Mesendoderm (in vitro differentiated cells): ENCODE results near the gene KDM6B.

Source experiments
- DNase-seq: peaks from one replicate; pipeline ENCODE4 v3.0.0; 2013
- H2AK5ac ChIP-seq: 2 replicates; pipeline ENCODE4 v1.6.1; 2013; ENCODE audit warnings: low read length, inconsistent platforms
- H2BK120ac ChIP-seq: 2 replicates; pipeline ENCODE4 v1.6.1; 2013; ENCODE audit warnings: low read depth, mild to moderate bottlenecking, low read length, moderate library complexity, mixed read lengths
- H2BK15ac ChIP-seq: replicated peaks from 2 replicates; pipeline ENCODE4 v1.6.1; 2013; ENCODE audit warnings: low read depth, mild to moderate bottlenecking, moderate library complexity
- H2BK5ac ChIP-seq: 2 replicates; pipeline ENCODE4 v1.6.1; 2013; ENCODE audit warnings: low read length, inconsistent platforms
- H3K18ac ChIP-seq: 2 replicates; pipeline ENCODE4 v1.6.1; 2013; ENCODE audit warnings: mild to moderate bottlenecking, low read length, mixed read lengths
- H3K23ac ChIP-seq: one replicate; pipeline ENCODE4 v1.6.1; 2013; ENCODE audit warnings: low read length
- H3K27ac ChIP-seq: 2 replicates; pipeline ENCODE4 v1.5.1; 2013; ENCODE audit warnings: low read depth, mild to moderate bottlenecking, inconsistent platforms, low read length, moderate library complexity
- H3K27me3 ChIP-seq: 2 replicates; pipeline ENCODE4 v1.6.1; 2013; ENCODE audit warnings: low read length, control low read depth, mild to moderate bottlenecking, inconsistent platforms; ENCODE audit not compliant: insufficient read depth, poor library complexity
- H3K36me3 ChIP-seq: 2 replicates; pipeline ENCODE4 v1.6.1; 2013; ENCODE audit warnings: low read length, inconsistent platforms; ENCODE audit not compliant: control insufficient read depth, insufficient read depth
- H3K4ac ChIP-seq: one replicate; pipeline ENCODE4 v1.6.1; 2013; ENCODE audit warnings: low read depth, mild to moderate bottlenecking, low read length, moderate library complexity
- H3K4me1 ChIP-seq: 2 replicates; pipeline ENCODE4 v1.6.1; 2013; ENCODE audit warnings: low read depth, low read length, inconsistent platforms; ENCODE audit not compliant: control insufficient read depth
- H3K4me2 ChIP-seq: 2 replicates; pipeline ENCODE4 v1.6.1; 2013; ENCODE audit warnings: low read length
- H3K4me3 ChIP-seq: 2 replicates; pipeline ENCODE4 v1.5.1; 2013; ENCODE audit warnings: mild to moderate bottlenecking, low read length
- H3K56ac ChIP-seq: one replicate; pipeline ENCODE4 v1.6.1; 2013; ENCODE audit warnings: low read length
- H3K79me1 ChIP-seq: 2 replicates; pipeline ENCODE4 v1.6.1; 2013; ENCODE audit warnings: low read length, inconsistent platforms
- H3K79me2 ChIP-seq: 2 replicates; pipeline ENCODE4 v1.6.1; 2013; ENCODE audit warnings: mild to moderate bottlenecking, low read length; ENCODE audit not compliant: control insufficient read depth, insufficient read depth
- H3K9ac ChIP-seq: 2 replicates; pipeline ENCODE4 v1.6.1; 2013; ENCODE audit warnings: low read length, inconsistent platforms
- H4K5ac ChIP-seq: one replicate; pipeline ENCODE4 v1.6.1; 2013; ENCODE audit warnings: low read length
- H4K8ac ChIP-seq: one replicate; pipeline ENCODE4 v1.6.1; 2013; ENCODE audit warnings: low read depth, mild to moderate bottlenecking, control low read depth, low read length, moderate library complexity
- WGBS: extraction: QIAGEN DNeasy Blood & Tissue Kit; methylation state at CpG from one replicate; pipeline ENCODE4 v1.1.7; 2013; ENCODE audit warnings: low lambda C conversion rate, missing lambda C conversion rate; ENCODE audit not compliant: insufficient coverage; ENCODE audit errors: extremely low coverage; 5-methylcytosine and 5-hydroxymethylcytosine counted together

Gene KDM6B

GRCh38 chr17:7833011-7833794 lies 814 bp upstream of the KDM6B start:
- Histone ChIP-seq H3K56ac (peak overlapping the region; percentile 65), H3K4me2 (peak overlapping the region; percentile 40), H4K8ac (no peak overlapping the region), H2BK5ac (no peak overlapping the region), H3K36me3 (no peaks in the 10 kb centered on the region), H3K27me3 (no peaks in the 10 kb centered on the region), H3K4me3 (no peak overlapping the region), H4K5ac (no peak overlapping the region), H3K79me2 (no peaks in the 10 kb centered on the region), H3K18ac (no peak overlapping the region), H3K4me1 (peaks cover 6% of the 10 kb centered on the region), H2AK5ac (no peak overlapping the region), H3K9ac (peak overlapping the region; percentile 51), H3K27ac (no peak overlapping the region), H2BK120ac (no peak overlapping the region), H3K79me1 (no peaks in the 10 kb centered on the region), H2BK15ac (no peak overlapping the region), H3K23ac (no peak overlapping the region), H3K4ac (no peak overlapping the region)
- no CpG with 5 or more reads among the region's 19 CpGs for WGBS
- no peak for DNase-seq

GRCh38 chr17:7834542-7834956 lies 532 bp downstream of the KDM6B start:
- DNase-seq, result no peak
- H2AK5ac ChIP-seq, result no peak overlapping the region

DNA sequence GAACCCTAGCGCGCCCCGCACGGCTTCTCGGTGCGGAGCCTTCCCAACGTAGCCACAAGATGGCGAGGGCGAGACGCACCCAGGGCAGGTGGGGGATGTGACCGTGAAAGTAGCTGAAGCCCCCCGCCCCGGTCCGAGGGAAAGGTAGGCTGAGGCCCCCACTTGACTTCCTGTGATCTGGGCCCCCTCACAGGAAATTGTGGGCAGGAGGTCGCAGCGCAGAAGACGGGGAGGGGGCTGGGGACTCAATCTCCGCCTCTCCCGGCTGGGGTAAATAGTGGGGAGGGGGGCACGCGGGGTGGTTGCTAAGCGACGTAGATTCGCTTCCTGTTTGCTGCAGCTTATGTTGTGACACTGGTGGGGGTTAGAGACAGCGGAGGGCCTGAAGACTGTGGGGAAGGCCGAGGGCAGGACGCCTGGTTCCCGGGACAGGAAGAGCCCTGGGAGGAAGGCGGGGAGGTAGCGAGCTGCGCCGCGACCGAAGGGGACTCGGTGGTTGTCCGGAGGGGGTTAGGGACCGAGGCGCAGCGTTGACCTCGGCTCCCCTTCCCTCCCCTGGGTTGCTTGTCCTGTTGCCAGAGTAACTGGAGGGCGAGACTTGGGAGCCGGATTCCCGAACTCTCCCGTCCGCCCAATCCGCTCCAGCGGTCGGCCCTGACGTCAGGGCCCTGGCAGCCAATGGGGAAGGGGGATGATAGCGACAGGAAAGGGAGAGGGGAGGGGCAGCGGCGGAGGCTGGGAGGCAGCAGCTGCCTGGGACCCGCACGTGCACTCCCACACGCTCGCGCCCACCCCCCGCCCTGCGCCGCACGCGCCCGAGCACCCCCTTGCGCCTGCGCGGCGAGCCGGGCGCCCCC lies 1.2 kb downstream of the KDM6B start:
- no peak overlapping the region for H4K8ac ChIP-seq
- no CpG with 5 or more reads among the region's 69 CpGs for WGBS
- H3K79me2 ChIP-seq, result no peaks in the 10 kb centered on the region
- no peak overlapping the region for H4K5ac ChIP-seq
- no peak overlapping the region for H2BK120ac ChIP-seq
- no peak overlapping the region for H2BK15ac ChIP-seq
- peak; percentile 100 for DNase-seq
- peak overlapping the region; percentile 69 for H3K4me3 ChIP-seq
- H3K4me2 ChIP-seq, result peak overlapping the region; percentile 99
- H2BK5ac ChIP-seq, result no peak overlapping the region
- no peaks in the 10 kb centered on the region for H3K36me3 ChIP-seq
- peak overlapping the region; percentile 72 for H3K27ac ChIP-seq
- H3K56ac ChIP-seq, result peak overlapping the region; percentile 92
- H3K18ac ChIP-seq, result peak overlapping the region; percentile 65
- H3K27me3 ChIP-seq, result no peaks in the 10 kb centered on the region
- H3K4ac ChIP-seq, result no peak overlapping the region
- no peak overlapping the region for H3K23ac ChIP-seq
- H3K9ac ChIP-seq, result peak overlapping the region; percentile 73
- no peak overlapping the region for H2AK5ac ChIP-seq
- H3K79me1 ChIP-seq, result no peaks in the 10 kb centered on the region
- H3K4me1 ChIP-seq, result peaks cover 6% of the 10 kb centered on the region

More at GRCh38 chr17:7834542-7834956, 532 bp downstream of the KDM6B start:
- H3K36me3 ChIP-seq, result no peaks in the 10 kb centered on the region
- no peak overlapping the region for H3K18ac ChIP-seq
- H3K4me2 ChIP-seq, result peak overlapping the region; percentile 99
- H3K23ac ChIP-seq, result no peak overlapping the region
- no CpG with 5 or more reads among the region's 20 CpGs for WGBS
- peak overlapping the region; percentile 28 for H3K4me3 ChIP-seq
- H2BK15ac ChIP-seq, result no peak overlapping the region
- no peak overlapping the region for H3K27ac ChIP-seq
- H3K27me3 ChIP-seq, result no peaks in the 10 kb centered on the region
- no peak overlapping the region for H2BK5ac ChIP-seq
- no peak overlapping the region for H4K8ac ChIP-seq
- H3K9ac ChIP-seq, result peak overlapping the region; percentile 62
- no peak overlapping the region for H2BK120ac ChIP-seq
- peak overlapping the region; percentile 73 for H3K56ac ChIP-seq
- peaks cover 6% of the 10 kb centered on the region for H3K4me1 ChIP-seq
- H3K79me1 ChIP-seq, result no peaks in the 10 kb centered on the region
- H4K5ac ChIP-seq, result no peak overlapping the region
- H3K4ac ChIP-seq, result no peak overlapping the region
- no peaks in the 10 kb centered on the region for H3K79me2 ChIP-seq

DNA sequence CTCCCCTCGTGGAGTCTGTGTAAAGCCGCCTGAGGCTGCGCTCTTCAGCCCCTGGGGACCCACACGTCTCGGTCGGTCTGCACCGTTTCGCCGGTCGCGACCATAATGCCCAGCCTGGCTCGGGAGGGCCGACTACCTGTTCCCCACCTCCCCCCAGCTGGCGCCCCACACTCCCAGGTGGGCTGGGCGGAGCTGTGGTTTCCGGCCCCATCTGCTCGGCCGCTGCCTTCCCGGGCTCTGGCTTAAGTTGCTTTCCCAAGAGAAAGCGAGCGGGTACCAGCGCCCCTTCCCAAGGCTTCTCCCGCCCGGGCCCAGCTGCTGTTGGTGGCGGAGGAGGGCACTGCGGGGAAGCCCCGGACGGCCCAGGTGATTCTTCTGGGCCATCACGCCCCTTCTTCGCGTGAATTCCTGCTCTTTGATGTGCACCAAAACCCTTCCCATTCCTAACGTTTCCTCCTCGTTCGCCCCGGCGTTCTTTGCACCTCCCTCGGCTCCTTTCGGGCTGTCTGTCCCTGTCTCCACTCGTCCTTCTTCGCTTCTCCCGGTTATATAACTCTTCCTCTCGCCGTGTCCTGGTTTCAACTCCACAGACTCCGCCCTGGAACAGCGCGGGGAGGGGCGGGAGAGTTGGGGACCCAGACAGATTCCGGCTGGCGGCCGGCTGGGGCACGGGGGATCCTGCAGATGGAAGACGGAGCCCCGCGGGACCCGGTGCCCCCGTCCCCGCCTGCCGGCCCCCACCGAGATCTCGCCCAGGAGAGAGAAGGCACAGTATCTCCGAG lies 2.0 kb downstream of the KDM6B start:
- peak; percentile 66 for DNase-seq
- no CpG with 5 or more reads among the region's 61 CpGs for WGBS
- Histone ChIP-seq H3K18ac (peak overlapping the region; percentile 65), H3K27me3 (no peaks in the 10 kb centered on the region), H3K79me1 (no peaks in the 10 kb centered on the region), H3K27ac (peak overlapping the region; percentile 24), H3K4ac (no peak overlapping the region), H3K4me1 (peaks cover 6% of the 10 kb centered on the region), H4K5ac (no peak overlapping the region), H3K4me2 (peak overlapping the region; percentile 70), H3K23ac (no peak overlapping the region), H2BK120ac (no peak overlapping the region), H3K36me3 (no peaks in the 10 kb centered on the region), H2BK5ac (peak overlapping the region; percentile 18), H3K9ac (peak overlapping the region; percentile 73), H3K4me3 (peak overlapping the region; percentile 49), H2BK15ac (no peak overlapping the region), H2AK5ac (no peak overlapping the region), H3K79me2 (no peaks in the 10 kb centered on the region), H4K8ac (no peak overlapping the region), H3K56ac (peak overlapping the region; percentile 92)

DNA sequence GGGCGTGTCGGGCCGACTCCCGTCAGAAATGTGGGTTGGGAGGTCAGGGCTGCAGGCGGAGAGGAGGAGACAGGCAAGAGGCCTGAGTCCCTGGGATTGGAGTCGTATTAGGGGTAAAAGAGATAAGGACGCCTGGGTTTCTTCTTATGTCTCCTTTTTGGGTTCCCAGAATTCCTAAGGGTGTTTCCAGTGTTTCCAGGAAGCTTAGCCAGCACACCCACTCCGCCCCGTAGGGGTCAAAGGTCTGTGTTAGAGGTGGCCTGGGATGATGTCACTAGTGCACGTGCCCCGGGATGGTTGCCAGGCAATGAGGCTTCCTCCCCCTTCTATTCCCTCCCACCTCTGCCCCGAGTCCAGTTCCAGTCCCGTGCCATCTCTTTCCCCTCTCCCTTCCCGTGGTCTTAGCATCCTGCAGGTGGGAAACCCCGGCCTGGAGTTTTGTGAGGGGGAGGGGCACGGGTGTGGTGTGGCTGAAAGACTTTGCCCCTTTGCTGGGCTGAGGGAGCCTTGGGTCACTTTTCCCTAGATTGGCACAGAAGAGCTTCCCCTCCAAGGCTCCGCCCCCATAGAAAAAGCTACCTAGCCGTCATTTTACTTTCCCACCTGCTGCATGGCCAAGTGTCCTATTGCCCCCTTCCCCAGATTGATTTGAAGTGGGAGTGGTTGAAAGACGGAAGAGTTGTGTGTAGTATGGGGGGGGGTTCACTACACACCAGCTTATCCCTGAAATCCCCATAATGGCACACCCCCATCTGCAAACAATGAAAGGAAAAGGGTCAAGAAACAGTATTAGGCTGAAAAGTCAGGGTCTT lies 2.8 kb downstream of the KDM6B start:
- peak; percentile 99 for DNase-seq
- Histone ChIP-seq H4K5ac (no peak overlapping the region), H3K4me1 (peaks cover 11% of the 10 kb centered on the region), H3K4ac (no peak overlapping the region), H3K79me2 (no peaks in the 10 kb centered on the region), H3K9ac (peak overlapping the region; percentile 73), H2BK15ac (no peak overlapping the region), H2BK120ac (no peak overlapping the region), H3K4me3 (peak overlapping the region; percentile 49), H3K23ac (no peak overlapping the region), H3K27me3 (no peaks in the 10 kb centered on the region), H3K18ac (peak overlapping the region; percentile 65), H2BK5ac (no peak overlapping the region), H3K4me2 (peak overlapping the region; percentile 70), H3K27ac (peak overlapping the region; percentile 24), H3K79me1 (no peaks in the 10 kb centered on the region), H3K56ac (peak overlapping the region; percentile 92), H4K8ac (no peak overlapping the region), H3K36me3 (no peaks in the 10 kb centered on the region), H2AK5ac (no peak overlapping the region)
- WGBS, result no CpG with 5 or more reads among the region's 19 CpGs
